ENCODE data around the gene SLCO4C1. TPM values are rescaled to one million over a fixed set of nuclear protein-coding genes. Genes with fewer than 3 reads are reported as not detected.

SLCO4C1 gene
- total RNA-seq, 1 experiment from 2014 or later, result not detected

DNA sequence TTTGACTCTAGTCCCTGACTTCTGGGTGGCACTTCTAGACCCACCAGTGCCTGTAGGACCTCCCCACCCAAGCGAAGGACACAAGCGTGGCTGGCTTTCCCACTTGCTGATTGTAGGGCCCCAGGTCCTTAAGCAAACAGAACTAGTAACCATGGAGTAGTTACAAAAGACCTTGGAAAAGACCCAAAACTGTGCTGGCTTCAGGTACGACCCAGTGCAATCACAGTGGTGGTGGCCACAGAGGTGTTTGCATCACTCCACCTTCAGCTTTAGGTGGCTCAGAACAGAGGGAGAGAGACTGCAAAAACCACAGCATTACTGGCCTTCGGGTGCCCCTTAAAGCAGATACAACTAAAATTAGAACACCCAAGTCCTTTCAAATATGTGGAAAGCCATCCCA, 52.9 kb downstream of the SLCO4C1 start:
- intact Hi-C loops (cut with micrococcal nuclease), result no loop called here
- ChIA-PET CTCF (interaction anchor here (0.6 to 1.3 kb wide), 4 partner anchors 11 to 565 kb away, joined by 3 read pairs; no protein-coding TSS in a partner anchor), POLR2A (no interaction called here)
- Mint-ChIP-seq H3K27ac (ENCODE audit: low read depth, unreplicated experiment) (no peak overlapping the region), H3K36me3 (ENCODE audit: insufficient read depth, unreplicated experiment) (no peaks in the 10 kb centered on the region), H3K27me3 (ENCODE audit: insufficient read depth, unreplicated experiment) (peaks cover 21% of the 10 kb centered on the region), H3K4me3 (ENCODE audit: unreplicated experiment) (no peak overlapping the region), H3K4me1 (ENCODE audit: insufficient read depth, unreplicated experiment) (no peaks in the 10 kb centered on the region), H3K9me3 (ENCODE audit: unreplicated experiment) (no peaks in the 10 kb centered on the region)
- DNase-seq (ENCODE audit: unreplicated experiment), result no peak
- BruUV-seq (replicated peaks), result no TSS peak
- TF ChIP-seq, protein P1, sequence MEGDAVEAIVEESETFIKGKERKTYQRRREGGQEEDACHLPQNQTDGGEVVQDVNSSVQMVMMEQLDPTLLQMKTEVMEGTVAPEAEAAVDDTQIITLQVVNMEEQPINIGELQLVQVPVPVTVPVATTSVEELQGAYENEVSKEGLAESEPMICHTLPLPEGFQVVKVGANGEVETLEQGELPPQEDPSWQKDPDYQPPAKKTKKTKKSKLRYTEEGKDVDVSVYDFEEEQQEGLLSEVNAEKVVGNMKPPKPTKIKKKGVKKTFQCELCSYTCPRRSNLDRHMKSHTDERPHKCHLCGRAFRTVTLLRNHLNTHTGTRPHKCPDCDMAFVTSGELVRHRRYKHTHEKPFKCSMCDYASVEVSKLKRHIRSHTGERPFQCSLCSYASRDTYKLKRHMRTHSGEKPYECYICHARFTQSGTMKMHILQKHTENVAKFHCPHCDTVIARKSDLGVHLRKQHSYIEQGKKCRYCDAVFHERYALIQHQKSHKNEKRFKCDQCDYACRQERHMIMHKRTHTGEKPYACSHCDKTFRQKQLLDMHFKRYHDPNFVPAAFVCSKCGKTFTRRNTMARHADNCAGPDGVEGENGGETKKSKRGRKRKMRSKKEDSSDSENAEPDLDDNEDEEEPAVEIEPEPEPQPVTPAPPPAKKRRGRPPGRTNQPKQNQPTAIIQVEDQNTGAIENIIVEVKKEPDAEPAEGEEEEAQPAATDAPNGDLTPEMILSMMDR (IDR thresholded peaks at IDR 0.05; ENCODE audit: unreplicated experiment), result no peak

DNA sequence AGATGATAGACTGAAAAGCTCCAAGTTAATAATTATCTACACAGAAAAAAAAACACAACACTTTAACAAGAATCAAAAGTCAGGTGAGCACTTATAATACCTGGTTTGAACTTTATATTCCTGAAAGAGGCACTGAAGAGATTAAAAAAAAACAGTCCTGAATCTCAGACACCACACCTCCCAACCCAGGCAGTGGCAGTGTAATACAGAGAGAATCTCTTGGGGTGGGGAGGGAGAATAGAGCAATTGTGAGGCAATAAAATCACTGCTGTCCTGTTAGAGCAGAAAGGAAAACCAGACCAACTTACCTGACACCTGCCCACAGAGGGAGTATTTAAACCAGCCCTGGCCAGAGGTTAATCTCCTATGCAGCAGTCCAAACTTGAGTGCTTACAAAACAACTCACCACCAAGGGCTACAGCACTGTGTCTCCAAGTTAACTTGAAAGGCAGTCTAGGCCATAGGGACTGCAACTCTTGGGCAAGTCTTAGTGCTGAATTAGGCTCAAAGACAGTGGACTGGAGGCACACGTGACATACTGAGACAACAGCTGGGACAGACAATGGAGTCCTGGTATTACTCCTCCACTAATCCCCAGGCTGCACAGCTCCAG, 54.2 kb downstream of the SLCO4C1 start:
- Mint-ChIP-seq H3K27me3 (ENCODE audit: insufficient read depth, unreplicated experiment) (peaks cover 21% of the 10 kb centered on the region), H3K36me3 (ENCODE audit: insufficient read depth, unreplicated experiment) (no peaks in the 10 kb centered on the region), H3K4me3 (ENCODE audit: unreplicated experiment) (no peak overlapping the region), H3K27ac (ENCODE audit: low read depth, unreplicated experiment) (no peak overlapping the region), H3K9me3 (ENCODE audit: unreplicated experiment) (no peaks in the 10 kb centered on the region), H3K4me1 (ENCODE audit: insufficient read depth, unreplicated experiment) (no peaks in the 10 kb centered on the region)
- ChIA-PET CTCF (interaction anchor here (0.6 to 0.9 kb wide), 3 partner anchors 88 to 682 kb away, joined by 3 read pairs; no protein-coding TSS in a partner anchor), POLR2A (no interaction called here)
- no TSS peak for BruUV-seq (replicated peaks)
- TF ChIP-seq, protein P1 (IDR thresholded peaks at IDR 0.05; ENCODE audit: unreplicated experiment), result no peak
- DNase-seq (ENCODE audit: unreplicated experiment), result no peak
- intact Hi-C loops (cut with micrococcal nuclease), result no loop called here

- BruUV-seq (replicated peaks), result no TSS peak
- TF ChIP-seq, protein P1 (IDR thresholded peaks at IDR 0.05; ENCODE audit: unreplicated experiment), result no peak
- peaks cover 24% of the 10 kb centered on the region for H3K27me3 Mint-ChIP-seq (ENCODE audit: insufficient read depth, unreplicated experiment)
- DNase-seq (ENCODE audit: unreplicated experiment), result no peak
- no peaks in the 10 kb centered on the region for H3K36me3 Mint-ChIP-seq (ENCODE audit: insufficient read depth, unreplicated experiment)
- H3K4me3 Mint-ChIP-seq (ENCODE audit: unreplicated experiment), result no peak overlapping the region
- intact Hi-C loops (cut with micrococcal nuclease), result no loop called here
- POLR2A ChIA-PET, result interaction anchor here (0.8 kb wide), 1 partner anchor 15 kb away, joined by 3 read pairs; no protein-coding TSS in a partner anchor
- no peaks in the 10 kb centered on the region for H3K9me3 Mint-ChIP-seq (ENCODE audit: unreplicated experiment)
- CTCF ChIA-PET, result interaction anchor here (1.0 to 1.1 kb wide), 2 partner anchors 11 to 20 kb away, joined by 3 read pairs; no protein-coding TSS in a partner anchor
- no peak overlapping the region for H3K27ac Mint-ChIP-seq (ENCODE audit: low read depth, unreplicated experiment)
- no peaks in the 10 kb centered on the region for H3K4me1 Mint-ChIP-seq (ENCODE audit: insufficient read depth, unreplicated experiment)
Measured at GRCh38 chr5:102231693-102232619, 64.1 kb downstream of the SLCO4C1 start.

- POLR2A ChIA-PET, result interaction anchor here (0.6 kb wide), 1 partner anchor 11 kb away, joined by 3 read pairs; no protein-coding TSS in a partner anchor
- Mint-ChIP-seq H3K27ac (ENCODE audit: low read depth, unreplicated experiment) (no peak overlapping the region), H3K4me3 (ENCODE audit: unreplicated experiment) (no peak overlapping the region), H3K4me1 (ENCODE audit: insufficient read depth, unreplicated experiment) (no peaks in the 10 kb centered on the region), H3K9me3 (ENCODE audit: unreplicated experiment) (no peaks in the 10 kb centered on the region), H3K27me3 (ENCODE audit: insufficient read depth, unreplicated experiment) (peaks cover 37% of the 10 kb centered on the region), H3K36me3 (ENCODE audit: insufficient read depth, unreplicated experiment) (no peaks in the 10 kb centered on the region)
- intact Hi-C loops (cut with micrococcal nuclease), result no loop called here
- no peak for DNase-seq (ENCODE audit: unreplicated experiment)
- CTCF ChIA-PET, result interaction anchor here (1.3 kb wide), 1 partner anchor 288 kb away, joined by 3 read pairs; no protein-coding TSS in a partner anchor
- BruUV-seq (replicated peaks), result no TSS peak
- TF ChIP-seq, protein P1 (IDR thresholded peaks at IDR 0.05; ENCODE audit: unreplicated experiment), result no peak
Measured at GRCh38 chr5:102229685-102230084, 66.4 kb downstream of the SLCO4C1 start.
